B cell (primary cell): ENCODE data around the gene CBX3. TPM values are rescaled to one million over a fixed set of nuclear protein-coding genes. Genes with fewer than 3 reads are reported as not detected.
A peak's percentile ranks its signal among the peaks of the same experiment; 100 is the strongest.

Experiments
- ATAC-seq: fragments of 200-7000 bp; cut with Tn5 transposase; one replicate; pipeline ENCODE4 v1.10.0; 2021; ENCODE audit warnings: low read depth, mild to moderate bottlenecking, moderate number of reproducible peaks, moderate library complexity
- CTCF ChIA-PET: fragments of 350-600 bp; sonication (Branson Sonifier 250); formaldehyde crosslinking; loops from one replicate; lab custom pipeline; 2021; ENCODE audit warnings: antibody characterized with exemption, inconsistent platforms; lab: Charles Lee
- POLR2A ChIA-PET: fragments of 350-600 bp; sonication (Branson Sonifier 250); formaldehyde crosslinking; loops from one replicate; lab custom pipeline; 2021; ENCODE audit warnings: antibody characterized with exemption; lab: Charles Lee
- DNase-seq: peaks from one replicate; pipeline ENCODE4 v3.0.0; 2013
- H2AFZ ChIP-seq: 2 replicates; pipeline ENCODE4 v1.6.1; 2012; ENCODE audit warnings: mild to moderate bottlenecking, low read depth, low read length; ENCODE audit not compliant: insufficient read depth, poor library complexity, severe bottlenecking
- H3K27ac ChIP-seq, 2 donors: 1 replicate in 1 of 2; 2 replicates in 1 of 2; pipeline ENCODE4 v1.5.1; 2012 to 2013; ENCODE audit warnings: low read length in 2 of 2, mild to moderate bottlenecking in 2 of 2, moderate library complexity in 1 of 2
- H3K27me3 ChIP-seq, 4 experiments: fragments of 200-600 bp in 1 of 4; sonication (generic) in 1 of 4; replicated peaks in 1 of 4; 1 replicate in 2 of 4; 2 replicates in 2 of 4; pipeline versions ENCODE4 v1.6.1 to v1.7.0; 2013 to 2016; ENCODE audit warnings: low read length in 3 of 4, mild to moderate bottlenecking in 2 of 4, mixed read lengths in 1 of 4, moderate library complexity in 1 of 4; ENCODE audit not compliant: insufficient read depth in 4 of 4, control insufficient read depth in 3 of 4; ENCODE audit errors: control extremely low read depth in 1 of 4
- H3K36me3 ChIP-seq, 2 experiments: replicated peaks in 1 of 2; 1 replicate in 1 of 2; 2 replicates in 1 of 2; pipeline versions ENCODE4 v1.6.1 to v1.7.1; 2013; ENCODE audit warnings: low read length in 1 of 2; ENCODE audit not compliant: insufficient read depth in 2 of 2, control insufficient read depth in 1 of 2; ENCODE audit errors: control extremely low read depth in 1 of 2, extremely low read depth in 1 of 2
- H3K4me1 ChIP-seq, 2 donors: fragments of 200-600 bp in 1 of 2; sonication (generic) in 1 of 2; 1 replicate in 1 of 2; 2 replicates in 1 of 2; pipeline versions ENCODE4 v1.5.1 to v1.6.1; 2013 to 2017; ENCODE audit warnings: low read length in 2 of 2; ENCODE audit not compliant: control insufficient read depth in 2 of 2, insufficient read depth in 2 of 2
- H3K4me2 ChIP-seq: replicated peaks from 2 replicates; pipeline ENCODE3; 2012; ENCODE audit warnings: mild to moderate bottlenecking, low read depth, low read length; ENCODE audit not compliant: poor library complexity, severe bottlenecking
- H3K4me3 ChIP-seq, 5 experiments: fragments of 200-600 bp in 1 of 5; sonication (generic) in 1 of 5; 1 replicate in 3 of 5; 2 replicates in 2 of 5; pipeline versions ENCODE4 v1.5.1 to v1.7.0; 2011 to 2016; ENCODE audit warnings: low read length in 4 of 5, mild to moderate bottlenecking in 4 of 5, low read depth in 2 of 5, control low read depth in 1 of 5, moderate library complexity in 1 of 5; ENCODE audit not compliant: insufficient read depth in 1 of 5; ENCODE audit errors: control extremely low read depth in 1 of 5, extremely low read depth in 1 of 5
- H3K79me2 ChIP-seq: fragments of 200-600 bp; sonication (generic); one replicate; pipeline ENCODE4 v1.6.0; 2016; ENCODE audit warnings: low read length; ENCODE audit not compliant: control insufficient read depth, insufficient read depth
- H3K9ac ChIP-seq: fragments of 200-600 bp; sonication (generic); 2 replicates; pipeline ENCODE4 v1.6.1; 2017; ENCODE audit warnings: mild to moderate bottlenecking, low read length, moderate library complexity
- H3K9me3 ChIP-seq, 3 donors: one replicate each; pipeline versions ENCODE4 v1.6.1 to v1.7.1; 2013; ENCODE audit warnings: low read length in 2 of 3; ENCODE audit not compliant: control insufficient read depth in 2 of 3, insufficient read depth in 1 of 3; ENCODE audit errors: control extremely low read depth in 1 of 3
- H4K20me1 ChIP-seq: 2 replicates; pipeline ENCODE4 v1.6.0; 2012; ENCODE audit warnings: mild to moderate bottlenecking, low read length; ENCODE audit not compliant: insufficient read depth, control insufficient read depth, poor library complexity, severe bottlenecking
- H3K27ac Mint-ChIP-seq: one replicate; pipeline ENCODE4 v1.8.0; 2021; ENCODE audit warnings: mixed read lengths
- H3K27me3 Mint-ChIP-seq: one replicate; pipeline ENCODE4 v1.8.0; 2021; ENCODE audit warnings: mixed read lengths
- H3K4me1 Mint-ChIP-seq: one replicate; pipeline ENCODE4 v1.8.0; 2021; ENCODE audit warnings: mixed read lengths
- H3K4me3 Mint-ChIP-seq: one replicate; pipeline ENCODE4 v1.8.0; 2021; ENCODE audit warnings: mixed read lengths
- H3K9me3 Mint-ChIP-seq: one replicate; pipeline ENCODE4 v1.8.0; 2022; ENCODE audit warnings: mixed read lengths; ENCODE audit not compliant: insufficient read depth
- CTCF ChIP-seq: fragments of 200-600 bp; IDR thresholded peaks from one replicate; pipeline ENCODE4 v1.8.0; 2022; ENCODE audit warnings: antibody characterized with exemption, mild to moderate bottlenecking
- EZH2 ChIP-seq: IDR thresholded peaks from 2 replicates; pipeline ENCODE4 v1.6.1; 2012; ENCODE audit warnings: borderline replicate concordance, low read depth, mild to moderate bottlenecking, moderate library complexity, low read length; ENCODE audit not compliant: insufficient read depth, poor library complexity, severe bottlenecking
- WGBS: methylation state at CpG from one replicate; pipeline ENCODE4 v1.1.5; 2013; ENCODE audit warnings: missing lambda C conversion rate; ENCODE audit not compliant: insufficient coverage; 5-methylcytosine and 5-hydroxymethylcytosine counted together
- intact Hi-C: fragments of 100-400 bp; cut with micrococcal nuclease; formaldehyde crosslinking; loops from one replicate; pipeline ENCODE4 v1.10.0; 2022
- polyA plus RNA-seq: library from polyadenylated mRNA; depleted of rRNA; stranded (reverse); fragments of >200 nt; gene quantifications from 2 replicates; pipeline ENCODE4 v1.2.3, GENCODE V29; 2012
- total RNA-seq, 2 donors: library from RNA; stranded (reverse); fragments of 120-200 nt in 1 of 2; gene quantifications; 1 replicate in 1 of 2; 2 replicates in 1 of 2; pipeline versions ENCODE4 v1.2.3 to v1.2.4, GENCODE V29; 2013 to 2022

Gene CBX3
- total and polyA plus RNA-seq, 2 donors (not counting 1 experiment from before 2014, with no cell fraction given), result 43.9 to 126 TPM

DNA sequence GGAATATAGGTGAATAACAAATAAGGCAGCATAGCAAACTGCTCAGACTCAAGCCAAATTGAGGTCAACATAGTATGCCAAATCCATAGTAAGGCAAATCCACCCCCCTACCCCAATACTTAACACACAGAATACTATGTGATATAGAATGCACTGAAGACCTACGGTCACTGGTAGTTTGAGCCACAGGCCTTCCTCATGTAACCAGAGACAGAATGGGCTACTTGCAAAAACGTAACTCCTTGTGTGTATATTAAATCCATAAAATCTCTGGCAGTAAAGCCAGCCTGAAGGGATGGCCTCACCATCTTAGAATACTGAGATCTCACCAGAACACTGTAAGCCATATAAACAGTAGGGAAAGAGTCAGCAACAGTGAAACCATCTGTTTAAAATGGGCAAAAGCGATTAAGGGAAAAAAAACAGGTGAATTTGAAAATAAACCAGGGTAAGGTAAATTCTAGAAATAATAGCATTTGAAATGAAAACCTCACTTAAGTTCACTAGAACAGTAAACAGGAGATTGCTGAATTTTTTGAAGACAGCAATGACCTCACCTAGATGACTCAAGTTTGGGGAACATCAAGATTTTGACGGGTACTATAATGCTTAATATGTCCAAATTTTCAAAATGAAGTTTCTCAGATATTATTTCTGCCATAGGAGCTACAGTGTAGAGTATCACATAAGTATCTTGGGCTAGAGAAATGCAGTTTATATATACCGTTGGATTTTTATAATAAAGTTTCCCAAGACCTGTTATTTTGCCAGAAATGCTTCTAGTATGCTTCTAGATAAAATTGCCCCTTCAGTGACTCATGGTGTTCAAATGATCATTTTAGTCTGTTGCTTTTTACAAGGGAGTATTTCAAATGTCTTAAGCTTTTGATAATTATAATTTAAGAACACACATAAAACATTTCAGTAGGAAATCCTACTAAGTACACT, 14.9 kb upstream of the CBX3 start:
- Mint-ChIP-seq H3K4me1 (peaks cover 83% of the 10 kb centered on the region), H3K9me3 (no peaks in the 10 kb centered on the region), H3K27ac (peak overlapping the region; percentile 50), H3K27me3 (no peaks in the 10 kb centered on the region), H3K4me3 (no peak overlapping the region)
- H3K4me1 ChIP-seq, result peaks cover 7% of the 10 kb centered on the region in 2 donors
- H3K9ac ChIP-seq, result no peak overlapping the region
- H3K79me2 ChIP-seq, result peaks cover 12% of the 10 kb centered on the region
- no peaks in the 10 kb centered on the region for H3K27me3 ChIP-seq
- ATAC-seq, result no peak
- intact Hi-C loops, result no loop called here
- peak; percentile 21 for DNase-seq
- H3K9me3 ChIP-seq, result no peaks in the 10 kb centered on the region
- H3K36me3 ChIP-seq, result peaks cover 6 to 32% of the 10 kb centered on the region in 2 experiments
- CTCF ChIA-PET, result interaction anchor here (1.2 to 3.3 kb wide), 6 partner anchors 9 to 179 kb away, joined by 4 to 33 read pairs (median 12); partner anchors contain the start of gene NFE2L3
- H3K4me2 ChIP-seq, result no peak overlapping the region
- no CpG with 5 or more reads among the region's 5 CpGs for WGBS
- H3K4me3 ChIP-seq, result no peak overlapping the region
- no peak for TF ChIP-seq CTCF
- TF ChIP-seq EZH2, result no peak
- H2AFZ ChIP-seq, result no peak overlapping the region
- peak overlapping the region in 1 of 2 donors; percentile 20 for H3K27ac ChIP-seq
- peaks cover 38% of the 10 kb centered on the region for H4K20me1 ChIP-seq
- POLR2A ChIA-PET, result interaction anchor here (0.7 to 3.7 kb wide), 2 partner anchors 10 to 13 kb away, joined by 3 to 15 read pairs; partner anchors contain the start of genes CBX3 and HNRNPA2B1
